Endodermal cell (in vitro differentiated cells): ENCODE results near the gene GSTA3. TPM values are rescaled to one million over a fixed set of nuclear protein-coding genes. Genes with fewer than 3 reads are reported as not detected.

Experiments
- DNase-seq: peaks from one replicate; pipeline ENCODE4 v3.0.0-alpha.2; 2017
- H3K27ac ChIP-seq: 2 replicates; pipeline ENCODE4 v1.5.1; 2013; ENCODE audit warnings: mild to moderate bottlenecking, low read depth, low read length, moderate library complexity
- H3K27me3 ChIP-seq: 2 replicates; pipeline ENCODE4 v1.6.1; 2013; ENCODE audit warnings: mild to moderate bottlenecking, low read length, moderate library complexity; ENCODE audit not compliant: insufficient read depth, control insufficient read depth, poor library complexity, severe bottlenecking
- H3K36me3 ChIP-seq: 2 replicates; pipeline ENCODE4 v1.7.0; 2013; ENCODE audit warnings: mild to moderate bottlenecking, low read length, moderate library complexity; ENCODE audit not compliant: control insufficient read depth, insufficient read depth
- H3K4me1 ChIP-seq: one replicate; pipeline ENCODE4 v1.7.0; 2013; ENCODE audit warnings: low read length; ENCODE audit not compliant: control insufficient read depth, insufficient read depth
- H3K4me3 ChIP-seq: 2 replicates; pipeline ENCODE4 v1.5.1; 2013; ENCODE audit warnings: mild to moderate bottlenecking, low read length, moderate library complexity
- H3K9ac ChIP-seq: 2 replicates; pipeline ENCODE4 v1.6.1; 2013; ENCODE audit warnings: mild to moderate bottlenecking, low read length, moderate library complexity; ENCODE audit not compliant: poor library complexity, severe bottlenecking; ENCODE audit errors: extremely low read depth
- H3K9me3 ChIP-seq: 2 replicates; pipeline ENCODE4 v1.6.1; 2013; ENCODE audit warnings: mild to moderate bottlenecking, low read length, moderate library complexity; ENCODE audit not compliant: control insufficient read depth
- H3K27ac Mint-ChIP-seq: 2 replicates; pipeline ENCODE4 v1.8.0; 2020; ENCODE audit warnings: mixed read lengths
- H3K27me3 Mint-ChIP-seq: 2 replicates; pipeline ENCODE4 v1.8.0; 2021; ENCODE audit warnings: mild to moderate bottlenecking, mixed read lengths; ENCODE audit not compliant: insufficient read depth
- H3K36me3 Mint-ChIP-seq: 2 replicates; pipeline ENCODE4 v1.8.0; 2020; ENCODE audit warnings: low read depth, mixed read lengths
- H3K4me1 Mint-ChIP-seq: 2 replicates; pipeline ENCODE4 v1.8.0; 2020; ENCODE audit warnings: mixed read lengths
- H3K4me3 Mint-ChIP-seq: 2 replicates; pipeline ENCODE4 v1.8.0; 2020; ENCODE audit warnings: mild to moderate bottlenecking, moderate library complexity, mixed read lengths
- H3K9me3 Mint-ChIP-seq: 2 replicates; pipeline ENCODE4 v1.8.0; 2020; ENCODE audit warnings: mild to moderate bottlenecking, mixed read lengths
- CTCF ChIP-seq: fragments of 200-600 bp; sonication (generic); conservative IDR thresholded peaks from 2 replicates; pipeline ENCODE4 v1.5.0; 2021; ENCODE audit warnings: antibody characterized with exemption, mild to moderate bottlenecking
- WGBS, 2 experiments: methylation state at CpG; one replicate each; pipeline versions ENCODE4 v1.1.5 to v1.1.7; 2013; ENCODE audit warnings: missing lambda C conversion rate in 2 of 2, mixed read lengths in 1 of 2; ENCODE audit not compliant: insufficient coverage in 1 of 2, insufficient read length in 1 of 2; 5-methylcytosine and 5-hydroxymethylcytosine counted together
- total RNA-seq, 2 donors: library from RNA; stranded (reverse); fragmentation: NEBNext Ultra II Directional in 1 of 2; extraction: Animal tissue kit (Norgen Biotek cat#: 25700) in 1 of 2; gene quantifications; 2 replicates in 1 of 2; 3 replicates in 1 of 2; pipeline ENCODE4 v1.2.1, GENCODE V29; 2021

GSTA3 gene
- total RNA-seq, 2 donors from 2014 or later = not detected

DNA sequence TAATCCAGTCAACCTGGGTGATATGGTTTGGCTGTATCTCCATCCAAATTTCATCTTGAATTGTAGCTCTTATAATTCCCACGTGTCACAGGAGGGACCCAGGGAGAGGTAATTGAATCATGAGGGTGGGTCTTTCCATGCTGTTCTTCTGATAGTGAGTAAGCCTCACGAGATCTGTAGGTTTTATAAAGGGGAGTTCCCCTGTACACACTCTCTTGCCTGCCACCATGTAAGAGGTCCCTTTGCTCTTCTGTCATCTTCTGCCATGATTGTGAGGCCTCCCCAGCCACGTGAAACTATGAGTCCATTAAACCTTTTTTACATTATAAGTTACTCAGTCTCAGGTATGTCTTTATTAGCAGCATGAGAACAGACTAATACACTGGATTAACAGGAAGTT, 19.5 kb downstream of the GSTA3 start:
- 75 to 91% methylated on average over 1 to 3 of the region's 3 CpGs for WGBS, 2 experiments
- no peak overlapping the region for H3K4me3 Mint-ChIP-seq
- H3K36me3 Mint-ChIP-seq = no peaks in the 10 kb centered on the region
- peaks cover 2% of the 10 kb centered on the region for H3K27me3 Mint-ChIP-seq
- no peaks in the 10 kb centered on the region for H3K9me3 Mint-ChIP-seq
- H3K4me1 Mint-ChIP-seq = no peaks in the 10 kb centered on the region
- no peak overlapping the region for H3K27ac Mint-ChIP-seq
- Histone ChIP-seq H3K27me3 (no peaks in the 10 kb centered on the region), H3K4me1 (no peaks in the 10 kb centered on the region), H3K9ac (no peak overlapping the region), H3K36me3 (no peaks in the 10 kb centered on the region), H3K9me3 (no peaks in the 10 kb centered on the region), H3K4me3 (no peak overlapping the region), H3K27ac (no peak overlapping the region)
- DNase-seq = no peak
- no peak for TF ChIP-seq CTCF

GRCh38 chr6:52887910-52888524, 21.5 kb downstream of the GSTA3 start:
- Histone ChIP-seq H3K4me1 (no peaks in the 10 kb centered on the region), H3K27ac (no peak overlapping the region), H3K36me3 (no peaks in the 10 kb centered on the region), H3K9ac (no peak overlapping the region), H3K9me3 (no peaks in the 10 kb centered on the region), H3K4me3 (no peak overlapping the region), H3K27me3 (no peaks in the 10 kb centered on the region)
- Mint-ChIP-seq H3K36me3 (no peaks in the 10 kb centered on the region), H3K27ac (no peak overlapping the region), H3K4me3 (no peak overlapping the region), H3K9me3 (no peaks in the 10 kb centered on the region), H3K27me3 (peaks cover 2% of the 10 kb centered on the region), H3K4me1 (no peaks in the 10 kb centered on the region)
- no peak for DNase-seq
- TF ChIP-seq CTCF = no peak
- WGBS, 2 experiments = 93 to 97% methylated on average over 3 of the region's 3 CpGs

- no peaks in the 10 kb centered on the region for H3K36me3 Mint-ChIP-seq
- Histone ChIP-seq H3K27me3 (no peaks in the 10 kb centered on the region), H3K27ac (no peak overlapping the region), H3K9me3 (no peaks in the 10 kb centered on the region), H3K4me1 (no peaks in the 10 kb centered on the region), H3K9ac (no peak overlapping the region), H3K4me3 (peak overlapping the region; percentile 69), H3K36me3 (no peaks in the 10 kb centered on the region)
- no peaks in the 10 kb centered on the region for H3K9me3 Mint-ChIP-seq
- WGBS, 2 experiments = 52 to 57% methylated on average over 11 to 18 of the region's 18 CpGs
- H3K4me1 Mint-ChIP-seq = peaks cover 6% of the 10 kb centered on the region
- peaks cover 2% of the 10 kb centered on the region for H3K27me3 Mint-ChIP-seq
- H3K4me3 Mint-ChIP-seq = peak overlapping the region; percentile 62
- peak; percentile 91 for DNase-seq
- peak; percentile 91 for TF ChIP-seq CTCF
- peak overlapping the region; percentile 66 for H3K27ac Mint-ChIP-seq
These were observed 27.3 kb downstream of the GSTA3 start for GRCh38 chr6:52881996-52882841.
